Right ventricle myocardium inferior (tissue), 1 donor: ENCODE measurements around the gene C1GALT1. TPM values are rescaled to one million over a fixed set of nuclear protein-coding genes. Genes with fewer than 3 reads are reported as not detected.
"Not testable (repeated sequence)": the region's sequence is repeated elsewhere in the genome, so short reads cannot be mapped to it uniquely, and the experiment has no call there.

Experiments used
- ATAC-seq: fragments of 200-7000 bp; cut with Tn5 transposase; one replicate; pipeline ENCODE4 v1.9.1; 2020; ENCODE audit warnings: mild to moderate bottlenecking, moderate library complexity
- DNase-seq: peaks from one replicate; pipeline ENCODE4 v3.0.0; 2021; ENCODE audit errors: missing footprints
- intact Hi-C: fragments of 100-400 bp; cut with DNase I; formaldehyde crosslinking; loops from one replicate; pipeline ENCODE4 v1.11.0; 2022
- total RNA-seq: library from RNA; stranded (reverse); fragmentation: NEBNext Ultra II Directional; extraction: Animal tissue kit (Norgen Biotek cat#: 25700); gene quantifications from one replicate; pipeline ENCODE4 v1.2.1, GENCODE V29; 2021
- donor health status: DM: no; HTN: yes; CAD: no; lungs with severe emphysema.

C1GALT1 gene
- total RNA-seq, 1 donor from 2014 or later, result 19.6 TPM

DNA sequence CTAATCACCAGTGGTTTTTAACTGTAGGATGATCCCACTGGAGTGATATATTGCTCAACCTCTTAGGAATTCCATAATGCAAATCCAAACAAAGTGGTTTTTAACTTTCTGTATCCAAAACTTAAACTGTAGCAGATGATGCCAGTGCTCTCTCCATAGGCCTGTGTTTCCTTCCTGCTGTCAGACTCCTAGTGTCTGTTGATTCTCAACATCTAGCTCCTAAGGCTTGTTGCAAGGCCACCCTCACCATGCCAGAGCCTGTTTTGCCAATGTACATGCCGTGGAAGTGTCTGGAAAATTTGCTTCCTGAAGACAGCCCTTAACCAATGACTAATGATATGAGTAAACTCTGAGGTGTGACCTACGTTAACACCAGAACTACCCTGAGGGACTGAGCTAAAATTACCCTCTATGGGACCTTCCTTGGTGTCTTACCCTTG lies 39.3 kb downstream of the C1GALT1 start:
- intact Hi-C loops, result no loop called here
- DNase-seq (no peak), ATAC-seq (no peak)

- DNase-seq (no peak), ATAC-seq (no peak)
- intact Hi-C loops, result no loop called here
These were observed 40.9 kb downstream of the C1GALT1 start for GRCh38 chr7:7223250-7223649.

DNA sequence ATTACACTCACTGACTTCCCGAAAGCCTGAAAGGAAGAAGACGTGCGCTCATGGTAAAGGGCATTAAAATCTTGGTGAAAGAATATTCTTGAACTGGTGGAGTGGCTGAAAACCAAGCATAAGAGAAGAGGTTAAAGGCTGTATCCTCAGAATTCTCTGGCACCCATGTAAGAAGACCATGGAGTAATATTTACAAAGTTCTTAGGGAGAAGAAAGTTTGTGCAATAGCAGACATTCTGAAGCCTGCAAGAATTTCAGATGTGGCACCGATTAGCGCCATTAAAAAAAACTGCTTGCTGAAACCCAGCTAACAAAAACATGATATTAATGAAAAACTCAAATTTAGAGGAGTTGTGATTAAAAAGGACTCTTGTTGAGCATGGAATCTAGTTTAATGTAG lies 44.1 kb downstream of the C1GALT1 start:
- DNase-seq (no peak), ATAC-seq (no peak)
- intact Hi-C loops, result no loop called here

GRCh38 chr7:7228472-7228871 lies 46.1 kb downstream of the C1GALT1 start:
- intact Hi-C loops, result no loop called here
- ATAC-seq (no peak), DNase-seq (no peak)

GRCh38 chr7:7228967-7229366 lies 46.6 kb downstream of the C1GALT1 start:
- intact Hi-C loops, result no loop called here
- ATAC-seq, result no peak
- no peak for DNase-seq

DNA sequence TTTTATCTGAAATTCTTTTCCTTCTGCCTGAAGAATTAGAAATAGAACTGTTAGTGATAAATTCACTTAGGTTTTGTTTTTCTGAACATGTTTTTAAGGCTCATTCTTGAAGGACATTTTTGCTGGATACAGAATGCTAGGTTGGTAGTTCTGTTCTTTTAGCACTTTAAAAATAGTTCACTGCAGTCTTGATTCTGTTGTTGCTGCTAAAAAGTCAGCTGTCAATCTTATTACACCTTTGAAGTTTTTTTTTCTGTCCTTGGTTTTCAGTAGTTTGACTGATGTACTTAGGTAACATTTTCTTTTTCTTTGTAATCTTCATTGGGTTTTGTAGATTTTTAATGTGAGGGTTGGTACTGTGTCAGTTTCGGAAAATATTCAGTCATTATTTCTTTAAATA lies 48.7 kb downstream of the C1GALT1 start:
- ATAC-seq (no peak), DNase-seq (no peak)
- intact Hi-C loops, result no loop called here

- intact Hi-C loops, result no loop called here
These were observed 49.5 kb downstream of the C1GALT1 start for GRCh38 chr7:7231865-7232264.

GRCh38 chr7:7235347-7235746 lies 53.0 kb downstream of the C1GALT1 start:
- intact Hi-C loops, result no loop called here
- ATAC-seq (no peak), DNase-seq (no peak)

More at GRCh38 chr7:7231865-7232264, 49.5 kb downstream of the C1GALT1 start:
- ATAC-seq, result no peak
- DNase-seq, result no peak

DNA sequence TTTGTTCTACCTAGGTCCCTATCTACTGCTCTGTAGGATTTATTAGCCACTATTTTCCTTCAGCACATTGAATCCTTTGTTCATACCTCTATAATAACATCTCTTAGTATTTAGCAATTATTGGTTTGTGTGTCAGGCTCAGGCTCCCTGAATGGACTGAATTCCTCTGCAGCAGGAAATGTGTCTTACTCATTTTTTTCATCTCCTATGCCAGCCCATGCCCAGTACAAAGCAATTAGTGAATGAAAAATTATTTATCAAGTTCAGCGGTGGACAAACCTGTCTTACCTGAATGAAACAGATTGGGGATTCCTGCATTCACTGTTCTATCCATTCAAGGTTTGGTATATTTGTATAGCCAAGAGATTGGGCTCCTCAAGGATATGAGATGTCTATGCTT lies 53.7 kb downstream of the C1GALT1 start:
- no peak for ATAC-seq
- no peak for DNase-seq
- intact Hi-C loops, result no loop called here

DNA sequence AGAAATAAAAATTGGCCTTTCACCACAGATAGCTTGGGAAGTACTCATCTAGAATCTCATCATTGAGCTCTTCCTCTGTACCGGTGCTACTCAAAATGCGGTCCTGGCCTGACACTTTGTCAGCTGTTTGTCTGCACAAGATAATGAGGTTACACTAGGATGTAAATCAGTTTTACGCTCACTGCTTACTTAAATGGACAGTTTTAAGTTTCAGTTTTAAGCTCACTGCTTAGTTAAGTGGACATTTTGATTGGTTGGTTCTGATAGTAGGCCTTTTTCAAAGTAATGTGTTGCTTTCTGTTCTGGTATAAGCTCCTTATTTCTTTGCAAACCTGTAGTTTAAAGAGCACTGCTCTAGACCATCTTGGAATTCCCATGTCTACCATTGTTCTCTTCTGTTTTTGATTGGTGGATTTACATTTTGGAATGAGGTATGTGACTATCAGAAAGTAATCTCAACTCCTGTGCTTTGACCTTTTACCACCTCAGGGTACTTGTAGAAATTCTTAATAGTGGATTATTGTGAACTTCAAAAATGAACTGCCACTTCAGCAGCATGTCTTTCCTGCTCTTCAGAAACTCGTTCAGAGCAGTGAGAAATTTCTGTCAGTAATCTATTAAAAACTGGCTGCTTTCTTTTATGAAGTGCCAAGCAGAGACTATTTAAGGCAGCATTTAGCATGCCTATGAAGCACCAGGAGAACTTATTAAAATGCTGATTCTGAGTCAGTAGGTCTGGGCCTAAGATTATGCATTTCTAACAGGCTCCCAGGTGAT lies 55.0 kb downstream of the C1GALT1 start:
- intact Hi-C loops, result no loop called here
- DNase-seq, result no peak
- ATAC-seq, result no peak

DNA sequence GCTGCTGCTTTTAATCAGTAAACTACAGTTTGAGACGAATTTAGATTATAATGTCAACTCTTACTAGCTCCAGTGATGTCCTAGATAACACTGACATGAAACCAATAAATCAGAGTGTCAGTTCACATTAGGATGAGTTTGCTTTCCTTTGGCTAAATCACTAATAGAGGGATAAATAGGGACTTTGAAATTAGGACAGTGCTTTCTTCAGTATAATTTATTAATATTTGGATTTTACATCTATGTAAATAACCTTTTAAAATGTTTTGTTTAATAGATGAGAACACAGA lies 55.6 kb downstream of the C1GALT1 start:
- intact Hi-C loops, result no loop called here
- no peak for DNase-seq
- no peak for ATAC-seq

GRCh38 chr7:7239346-7239745 lies 57.0 kb downstream of the C1GALT1 start:
- intact Hi-C loops, result no loop called here
- no peak for ATAC-seq
- DNase-seq, result no peak

- DNase-seq, result no peak
- no peak for ATAC-seq
- intact Hi-C loops, result no loop called here
These were observed 60.6 kb downstream of the C1GALT1 start for GRCh38 chr7:7242899-7243298.

GRCh38 chr7:7245233-7245632 lies 62.9 kb downstream of the C1GALT1 start:
- ATAC-seq, intact Hi-C loops, DNase-seq: not testable (repeated sequence)

DNA sequence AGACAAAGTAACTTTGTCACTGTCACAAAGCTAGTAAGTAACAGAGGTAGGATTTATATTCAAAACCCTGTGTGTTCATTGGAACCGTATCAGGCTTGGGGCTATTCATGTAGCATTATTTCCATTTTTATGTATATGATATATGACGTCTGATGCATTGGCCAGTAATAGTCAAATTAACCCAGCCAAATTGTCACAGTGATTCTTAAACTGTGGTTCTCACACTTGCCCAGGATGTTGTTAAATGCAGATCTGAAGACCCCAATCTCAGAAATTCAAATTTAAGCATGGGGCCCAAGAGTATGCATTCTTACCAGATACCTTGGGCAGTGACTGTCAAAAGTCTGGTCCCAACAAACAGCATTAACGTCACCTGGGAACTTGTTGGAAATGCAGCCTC lies 63.9 kb downstream of the C1GALT1 start:
- ATAC-seq (no peak), DNase-seq (no peak)
- intact Hi-C loops, result no loop called here

GRCh38 chr7:7247658-7248057 lies 65.3 kb downstream of the C1GALT1 start:
- DNase-seq, result no peak
- intact Hi-C loops, result no loop called here
- ATAC-seq, result no peak

- DNase-seq, result no peak
- no peak for ATAC-seq
- intact Hi-C loops, result no loop called here
These were observed 67.5 kb downstream of the C1GALT1 start for GRCh38 chr7:7249814-7250213.

GRCh38 chr7:7251742-7252141 lies 69.4 kb downstream of the C1GALT1 start:
- ATAC-seq, result no peak
- intact Hi-C loops, result no loop called here
- DNase-seq, result no peak

DNA sequence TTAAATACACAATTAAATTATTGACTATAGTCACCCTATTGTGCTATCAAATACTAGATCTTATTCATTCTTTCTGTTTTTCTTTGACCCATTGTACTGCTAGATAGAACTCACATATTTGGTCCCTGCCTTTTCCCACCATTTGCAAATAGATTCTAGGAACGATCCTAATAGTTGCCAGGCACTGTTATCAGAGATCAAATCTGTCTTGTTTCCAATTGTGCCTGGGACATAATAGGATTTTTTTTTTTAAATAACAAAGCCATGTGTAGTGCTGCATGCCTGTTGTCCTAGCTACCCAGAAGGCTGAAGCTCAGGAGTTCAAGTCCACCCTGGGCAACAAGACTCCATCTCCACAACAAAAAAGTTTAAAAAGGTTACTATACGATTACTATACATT lies 72.0 kb downstream of the C1GALT1 start:
- ATAC-seq, result no peak
- intact Hi-C loops, result no loop called here
- DNase-seq, result no peak

- intact Hi-C loops, result loop anchor here (5.0 kb wide), 2 partner anchors 73 to 153 kb away; partner anchors contain the start of gene C1GALT1
- no peak for DNase-seq
- ATAC-seq, result no peak
These were observed 72.6 kb downstream of the C1GALT1 start for GRCh38 chr7:7254908-7255307.

- intact Hi-C loops, result loop anchor here (5.0 kb wide), 2 partner anchors 75 to 155 kb away; partner anchors contain the start of gene C1GALT1
- DNase-seq, result no peak
These were observed 74.5 kb downstream of the C1GALT1 start for GRCh38 chr7:7256731-7257274.

More at GRCh38 chr7:7256731-7257274, 74.5 kb downstream of the C1GALT1 start:
- peak; percentile 87 for ATAC-seq
